NCI-H2107 treated with DMSO at 0.1 percent for 48 hours (cell line): ENCODE measurements around the gene PFDN5.
"Not testable (repeated sequence)": the region's sequence is repeated elsewhere in the genome, so short reads cannot be mapped to it uniquely, and the experiment has no call there.

ENCODE experiments used
- DNase-seq: peaks from one replicate; lab custom pipeline; 2025; ENCODE audit not compliant: unreplicated experiment; lab: John Stamatoyannopoulos, UW

PFDN5 gene

GRCh38 chr12:53326460-53327185 lies 31.3 kb downstream of the PFDN5 start:
- DNase-seq = no peak

GRCh38 chr12:53327435-53328042 lies 32.2 kb downstream of the PFDN5 start:
- no peak for DNase-seq

GRCh38 chr12:53328043-53328435 lies 32.7 kb downstream of the PFDN5 start:
- no peak for DNase-seq

- DNase-seq = no peak
These were observed 35.3 kb downstream of the PFDN5 start for GRCh38 chr12:53330671-53331070.

GRCh38 chr12:53332339-53332738 lies 37.0 kb downstream of the PFDN5 start:
- not testable (repeated sequence) for DNase-seq

GRCh38 chr12:53332744-53333143 lies 37.4 kb downstream of the PFDN5 start:
- no peak for DNase-seq

GRCh38 chr12:53333289-53333688 lies 37.9 kb downstream of the PFDN5 start:
- DNase-seq = no peak

GRCh38 chr12:53333845-53334244 lies 38.5 kb downstream of the PFDN5 start:
- DNase-seq = no peak

GRCh38 chr12:53334822-53335221 lies 39.5 kb downstream of the PFDN5 start:
- no peak for DNase-seq

GRCh38 chr12:53336181-53336681 lies 40.9 kb downstream of the PFDN5 start, which contains the start of gene SP7:
Gene SP7 (minus strand): TSS chr12:53336354. CDS start chr12:53335646, 708 bp downstream.
- no peak for DNase-seq

- DNase-seq = no peak
These were observed 42.7 kb downstream of the PFDN5 start for GRCh38 chr12:53338017-53338416.

- DNase-seq = no peak
These were observed 43.6 kb downstream of the PFDN5 start for GRCh38 chr12:53338916-53339315.

GRCh38 chr12:53340398-53340797 lies 45.1 kb downstream of the PFDN5 start:
- no peak for DNase-seq

GRCh38 chr12:53343449-53343848 lies 48.1 kb downstream of the PFDN5 start:
- no peak for DNase-seq

- DNase-seq = no peak
These were observed 48.6 kb downstream of the PFDN5 start for GRCh38 chr12:53343969-53344368.

GRCh38 chr12:53344487-53344823 lies 49.1 kb downstream of the PFDN5 start:
- no peak for DNase-seq

- peak; percentile 45 for DNase-seq
These were observed 49.6 kb downstream of the PFDN5 start for GRCh38 chr12:53344824-53345485.

- peak; percentile 65 for DNase-seq
These were observed 50.3 kb downstream of the PFDN5 start for GRCh38 chr12:53345486-53346188.

- DNase-seq = no peak
These were observed 51.1 kb downstream of the PFDN5 start for GRCh38 chr12:53346491-53346890.

- no peak for DNase-seq
These were observed 52.6 kb downstream of the PFDN5 start for GRCh38 chr12:53347905-53348304.
